ENCODE measurements around the gene BRI3. TPM values are rescaled to one million over a fixed set of nuclear protein-coding genes. Genes with fewer than 3 reads are reported as not detected.

BRI3 gene
- total RNA-seq, 2 donors from 2014 or later: 48.2 to 52.6 TPM

- H3K36me3 Mint-ChIP-seq (ENCODE audit: low read depth): peaks cover 45% of the 10 kb centered on the region
- no peaks in the 10 kb centered on the region for H3K27me3 Mint-ChIP-seq
- H3K9me3 Mint-ChIP-seq: no peaks in the 10 kb centered on the region
- no peak for ATAC-seq (replicated peaks)
- H3K4me3 Mint-ChIP-seq: no peak overlapping the region
- peaks cover 12% of the 10 kb centered on the region for H3K4me1 Mint-ChIP-seq
- H3K27ac Mint-ChIP-seq: no peak overlapping the region
Observed at GRCh38 chr7:98244871-98245270, 36.6 kb upstream of the BRI3 start.

DNA sequence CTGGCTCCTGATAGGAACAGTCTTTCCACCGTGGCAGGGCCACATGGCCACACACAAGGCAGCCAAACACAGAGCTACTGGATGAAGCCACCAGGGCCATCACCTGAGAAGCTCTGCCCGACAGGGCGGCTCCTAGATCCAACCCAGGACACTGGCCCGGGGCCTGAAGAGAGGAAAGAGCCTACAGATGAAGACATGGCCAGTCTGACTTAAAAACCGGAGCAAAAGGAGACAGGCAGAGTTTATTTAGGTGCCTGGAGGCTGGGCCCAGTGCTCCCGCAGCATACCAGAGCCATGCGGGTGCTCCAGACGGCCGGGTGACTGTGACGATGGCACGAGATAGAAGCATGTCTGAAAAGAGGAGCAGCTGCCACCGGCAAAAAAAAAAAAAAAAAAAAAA, 33.3 kb upstream of the BRI3 start:
- ATAC-seq (replicated peaks): no peak
- no peaks in the 10 kb centered on the region for H3K9me3 Mint-ChIP-seq
- no peaks in the 10 kb centered on the region for H3K27me3 Mint-ChIP-seq
- no peak overlapping the region for H3K4me3 Mint-ChIP-seq
- peaks cover 31% of the 10 kb centered on the region for H3K36me3 Mint-ChIP-seq (ENCODE audit: low read depth)
- peak overlapping the region; percentile 94 for H3K27ac Mint-ChIP-seq
- peaks cover 21% of the 10 kb centered on the region for H3K4me1 Mint-ChIP-seq

GRCh38 chr7:98249106-98249505, 32.4 kb upstream of the BRI3 start:
- no peaks in the 10 kb centered on the region for H3K27me3 Mint-ChIP-seq
- peak overlapping the region; percentile 94 for H3K27ac Mint-ChIP-seq
- peaks cover 31% of the 10 kb centered on the region for H3K36me3 Mint-ChIP-seq (ENCODE audit: low read depth)
- peaks cover 21% of the 10 kb centered on the region for H3K4me1 Mint-ChIP-seq
- no peaks in the 10 kb centered on the region for H3K9me3 Mint-ChIP-seq
- no peak for ATAC-seq (replicated peaks)
- peak overlapping the region; percentile 94 for H3K4me3 Mint-ChIP-seq

DNA sequence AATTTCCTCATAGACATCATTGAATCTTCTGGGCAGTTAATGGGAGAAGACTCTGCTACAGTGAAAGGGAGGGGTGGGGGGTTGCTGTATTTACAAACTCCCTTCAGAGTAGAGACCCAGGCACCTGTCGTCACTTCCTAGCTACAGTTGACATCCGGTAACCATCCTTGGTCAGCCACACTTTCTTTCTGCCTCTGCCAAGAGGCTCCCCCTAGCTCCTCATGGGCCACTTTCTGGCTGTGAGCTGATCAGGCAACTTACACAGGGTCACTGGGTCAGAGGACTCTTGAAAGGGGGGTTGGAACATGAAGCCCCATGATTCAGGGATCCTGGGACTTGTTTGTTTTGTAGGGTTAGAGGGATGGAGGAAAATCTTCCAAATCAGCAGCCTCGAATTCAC, 30.7 kb upstream of the BRI3 start:
- ATAC-seq (replicated peaks): peak; percentile 15
- Mint-ChIP-seq H3K4me1 (peaks cover 29% of the 10 kb centered on the region), H3K36me3 (ENCODE audit: low read depth) (peaks cover 35% of the 10 kb centered on the region), H3K9me3 (no peaks in the 10 kb centered on the region), H3K4me3 (peak overlapping the region; percentile 94), H3K27me3 (no peaks in the 10 kb centered on the region), H3K27ac (peak overlapping the region; percentile 94)

GRCh38 chr7:98251231-98251600, 30.3 kb upstream of the BRI3 start:
- peaks cover 31% of the 10 kb centered on the region for H3K36me3 Mint-ChIP-seq (ENCODE audit: low read depth)
- no peaks in the 10 kb centered on the region for H3K9me3 Mint-ChIP-seq
- H3K4me3 Mint-ChIP-seq: peak overlapping the region; percentile 94
- peaks cover 29% of the 10 kb centered on the region for H3K4me1 Mint-ChIP-seq
- H3K27ac Mint-ChIP-seq: peak overlapping the region; percentile 94
- no peaks in the 10 kb centered on the region for H3K27me3 Mint-ChIP-seq
- no peak for ATAC-seq (replicated peaks)

- ATAC-seq (replicated peaks): peak; percentile 97
- Mint-ChIP-seq H3K4me1 (peaks cover 29% of the 10 kb centered on the region), H3K36me3 (ENCODE audit: low read depth) (peaks cover 34% of the 10 kb centered on the region), H3K9me3 (no peaks in the 10 kb centered on the region), H3K4me3 (peak within 1 kb of the TSS; percentile 94), H3K27ac (peak within 1 kb of the TSS; percentile 94), H3K27me3 (no peaks in the 10 kb centered on the region)
Observed at GRCh38 chr7:98251601-98252424, 29.7 kb upstream of the BRI3 start, which contains the start of gene TECPR1. TECPR1 (minus strand) TSS chr7:98252232; CDS start chr7:98246146, 6,086 bp downstream.

GRCh38 chr7:98252425-98253054, 28.9 kb upstream of the BRI3 start:
- Mint-ChIP-seq H3K4me1 (peaks cover 29% of the 10 kb centered on the region), H3K27me3 (no peaks in the 10 kb centered on the region), H3K27ac (peak overlapping the region; percentile 88), H3K36me3 (ENCODE audit: low read depth) (peaks cover 41% of the 10 kb centered on the region), H3K9me3 (no peaks in the 10 kb centered on the region), H3K4me3 (peak overlapping the region; percentile 94)
- peak; percentile 36 for ATAC-seq (replicated peaks)

GRCh38 chr7:98254516-98254915, 27.0 kb upstream of the BRI3 start:
- Mint-ChIP-seq H3K4me1 (peaks cover 19% of the 10 kb centered on the region), H3K4me3 (peak overlapping the region; percentile 48), H3K9me3 (no peaks in the 10 kb centered on the region)

GRCh38 chr7:98254951-98255610, 26.4 kb upstream of the BRI3 start:
- peak overlapping the region; percentile 48 for H3K4me3 Mint-ChIP-seq
- no peaks in the 10 kb centered on the region for H3K9me3 Mint-ChIP-seq
- H3K27ac Mint-ChIP-seq: peak overlapping the region; percentile 94
- no peaks in the 10 kb centered on the region for H3K27me3 Mint-ChIP-seq
- peak; percentile 25 for ATAC-seq (replicated peaks)
- peaks cover 15% of the 10 kb centered on the region for H3K4me1 Mint-ChIP-seq
- H3K36me3 Mint-ChIP-seq (ENCODE audit: low read depth): peaks cover 28% of the 10 kb centered on the region

More at GRCh38 chr7:98254516-98254915, 27.0 kb upstream of the BRI3 start:
- ATAC-seq (replicated peaks): no peak
- Mint-ChIP-seq H3K27ac (peak overlapping the region; percentile 94), H3K36me3 (ENCODE audit: low read depth) (peaks cover 33% of the 10 kb centered on the region), H3K27me3 (no peaks in the 10 kb centered on the region)

GRCh38 chr7:98256431-98256830, 25.1 kb upstream of the BRI3 start:
- H3K36me3 Mint-ChIP-seq (ENCODE audit: low read depth): peaks cover 27% of the 10 kb centered on the region
- no peaks in the 10 kb centered on the region for H3K9me3 Mint-ChIP-seq
- no peaks in the 10 kb centered on the region for H3K27me3 Mint-ChIP-seq
- no peak for ATAC-seq (replicated peaks)
- peaks cover 8% of the 10 kb centered on the region for H3K4me1 Mint-ChIP-seq
- H3K27ac Mint-ChIP-seq: peak overlapping the region; percentile 54
- H3K4me3 Mint-ChIP-seq: no peak overlapping the region

DNA sequence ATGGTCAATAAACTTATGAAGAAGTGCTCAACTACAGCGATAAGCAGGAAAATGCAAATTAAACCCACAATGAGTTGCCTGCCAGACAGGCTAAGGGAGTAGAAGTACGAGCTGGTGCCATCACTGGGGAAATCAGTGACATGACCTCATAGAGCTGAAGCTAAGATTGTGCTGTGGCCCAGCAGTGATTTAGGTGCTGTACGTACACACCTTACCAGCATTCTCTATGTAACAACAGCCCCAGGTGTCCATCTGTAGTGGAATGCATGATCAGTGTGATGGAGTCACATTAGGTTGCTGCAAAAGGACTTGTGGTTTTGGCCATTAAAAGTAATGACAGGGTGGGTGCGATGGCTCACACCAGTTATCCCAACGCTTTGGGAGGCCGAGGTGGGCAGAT, 23.8 kb upstream of the BRI3 start:
- H3K4me1 Mint-ChIP-seq: peaks cover 8% of the 10 kb centered on the region

GRCh38 chr7:98265841-98266271, 15.6 kb upstream of the BRI3 start:
- no peaks in the 10 kb centered on the region for H3K9me3 Mint-ChIP-seq
- peak overlapping the region; percentile 7 for H3K27ac Mint-ChIP-seq
- H3K4me3 Mint-ChIP-seq: no peak overlapping the region
- no peak for ATAC-seq (replicated peaks)
- H3K27me3 Mint-ChIP-seq: no peaks in the 10 kb centered on the region
- no peaks in the 10 kb centered on the region for H3K4me1 Mint-ChIP-seq
- peaks cover 28% of the 10 kb centered on the region for H3K36me3 Mint-ChIP-seq (ENCODE audit: low read depth)

More for the DNA sequence above, 23.8 kb upstream of the BRI3 start:
- peaks cover 37% of the 10 kb centered on the region for H3K36me3 Mint-ChIP-seq (ENCODE audit: low read depth)
- no peak for ATAC-seq (replicated peaks)
- no peak overlapping the region for H3K27ac Mint-ChIP-seq
- no peaks in the 10 kb centered on the region for H3K27me3 Mint-ChIP-seq
- no peak overlapping the region for H3K4me3 Mint-ChIP-seq
- no peaks in the 10 kb centered on the region for H3K9me3 Mint-ChIP-seq

- no peak overlapping the region for H3K4me3 Mint-ChIP-seq
- H3K27me3 Mint-ChIP-seq: no peaks in the 10 kb centered on the region
- H3K36me3 Mint-ChIP-seq (ENCODE audit: low read depth): peaks cover 25% of the 10 kb centered on the region
- ATAC-seq (replicated peaks): no peak
- no peak overlapping the region for H3K27ac Mint-ChIP-seq
- H3K4me1 Mint-ChIP-seq: no peaks in the 10 kb centered on the region
- no peaks in the 10 kb centered on the region for H3K9me3 Mint-ChIP-seq
Observed at GRCh38 chr7:98266840-98267239, 14.6 kb upstream of the BRI3 start.

DNA sequence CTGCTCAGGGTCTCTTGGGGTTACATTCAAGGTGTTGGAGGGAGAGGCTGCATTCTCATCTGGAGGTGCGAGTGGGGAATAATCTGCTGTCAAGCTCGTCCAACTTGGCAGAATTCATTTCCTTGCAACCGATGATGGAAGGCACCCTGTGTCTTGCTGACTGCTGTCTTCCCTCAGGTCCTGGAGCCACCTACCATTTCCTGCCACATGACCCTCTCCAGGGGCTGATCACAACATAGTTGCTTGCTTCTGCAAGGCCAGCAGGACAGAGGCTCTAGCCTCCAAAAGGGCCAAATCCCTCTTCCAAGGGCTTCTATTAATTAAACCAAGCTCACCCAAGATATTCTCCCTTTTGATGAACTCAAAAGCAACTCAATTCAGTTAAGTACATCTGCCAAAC, 14.2 kb upstream of the BRI3 start:
- Mint-ChIP-seq H3K4me3 (no peak overlapping the region), H3K4me1 (no peaks in the 10 kb centered on the region), H3K27me3 (no peaks in the 10 kb centered on the region), H3K36me3 (ENCODE audit: low read depth) (peaks cover 21% of the 10 kb centered on the region), H3K9me3 (no peaks in the 10 kb centered on the region), H3K27ac (no peak overlapping the region)
- ATAC-seq (replicated peaks): no peak

Data from activated T-helper 17 cell treated with anti-CD3 and anti-CD28 coated beads, Interleukin-2, amount 50 U/mL, for 72 hours (primary cell).